Activated CD4-positive, alpha-beta T cell treated with anti-CD3 and anti-CD28 coated beads for 24 hours (primary cell): ENCODE measurements around the gene LYAR.
A peak's percentile ranks its signal among the peaks of the same experiment; 100 is the strongest.
"Not testable (repeated sequence)": the region's sequence is repeated elsewhere in the genome, so short reads cannot be mapped to it uniquely, and the experiment has no call there.

ENCODE experiments used
- DNase-seq, 2 donors: peaks; one replicate each; pipeline ENCODE4 v3.0.0-alpha.2; 2020; ENCODE audit warnings: low read depth in 2 of 2

The LYAR gene

DNA sequence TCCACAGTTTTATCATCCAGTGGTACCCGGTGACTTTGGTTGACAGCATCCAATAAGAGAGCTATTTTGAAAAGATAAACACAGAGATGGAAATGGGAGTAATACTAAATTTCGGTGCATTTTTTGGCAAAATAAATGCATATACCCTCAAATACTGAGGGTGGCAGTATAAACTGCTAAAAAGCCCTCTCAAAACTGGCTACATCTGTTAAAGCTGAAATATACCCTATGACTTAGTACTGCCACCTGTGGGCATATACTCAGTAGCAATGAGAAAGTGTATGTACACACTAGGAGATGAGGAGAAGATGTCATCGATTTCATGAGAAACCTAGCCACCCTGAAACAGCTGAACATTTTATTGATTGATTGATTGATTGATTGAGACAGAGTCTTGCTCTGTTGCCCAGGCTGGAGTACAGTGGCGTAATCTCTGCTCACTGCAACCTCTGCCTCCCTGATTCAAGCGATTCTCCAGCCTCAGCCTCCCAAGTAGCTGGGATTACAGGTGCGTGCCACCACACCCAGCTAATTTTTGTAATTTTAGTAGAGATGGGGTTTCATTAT, 29.7 kb downstream of the LYAR start:
- DNase-seq: no peak

DNA sequence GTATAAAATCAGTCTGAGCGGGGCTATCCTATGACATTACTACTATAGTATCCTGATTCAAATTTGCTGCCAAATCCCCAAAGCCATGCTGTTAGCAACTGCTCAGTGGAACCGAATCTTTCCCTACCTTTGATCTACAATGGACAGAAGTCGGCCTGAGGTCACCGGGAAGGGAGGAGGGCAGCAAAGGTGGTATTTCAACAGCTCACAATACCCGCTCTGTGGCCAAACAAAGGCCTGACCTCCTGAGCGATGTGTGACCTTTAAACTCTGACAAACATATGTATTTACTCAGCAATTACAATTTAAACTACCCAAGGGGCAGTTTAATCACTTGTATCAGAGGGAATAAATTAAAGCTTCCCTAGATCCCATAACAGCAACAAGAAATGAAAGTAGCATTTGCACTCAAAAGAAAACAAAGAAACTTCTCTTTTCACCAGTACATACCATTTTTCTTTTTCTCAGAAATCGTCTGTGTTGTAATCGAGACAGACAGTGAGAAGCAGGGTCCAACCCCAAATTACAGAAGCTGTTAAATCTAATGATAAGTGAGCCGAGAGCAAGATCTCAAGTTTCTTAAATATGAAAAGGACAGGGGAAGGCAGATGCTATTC, 30.4 kb downstream of the LYAR start:
- no peak for DNase-seq

DNA sequence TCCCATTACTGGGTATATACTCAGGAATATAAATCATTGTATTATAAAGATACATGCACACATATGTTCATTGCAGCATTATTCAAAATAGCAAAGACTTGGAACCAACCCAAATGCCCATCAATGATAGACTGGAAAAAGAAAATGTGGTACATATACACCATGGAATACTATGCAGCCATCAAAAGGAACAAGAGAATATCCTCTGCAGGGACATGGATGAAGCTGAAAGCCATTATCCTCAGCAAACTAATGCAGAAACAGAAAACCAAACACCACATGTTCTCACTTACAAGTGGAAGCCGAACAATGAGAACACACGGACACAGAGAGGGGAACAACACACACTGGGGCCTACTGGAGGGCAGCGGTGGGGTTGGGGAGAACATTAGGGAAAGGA, 32.2 kb downstream of the LYAR start:
- DNase-seq: not testable (repeated sequence)

DNA sequence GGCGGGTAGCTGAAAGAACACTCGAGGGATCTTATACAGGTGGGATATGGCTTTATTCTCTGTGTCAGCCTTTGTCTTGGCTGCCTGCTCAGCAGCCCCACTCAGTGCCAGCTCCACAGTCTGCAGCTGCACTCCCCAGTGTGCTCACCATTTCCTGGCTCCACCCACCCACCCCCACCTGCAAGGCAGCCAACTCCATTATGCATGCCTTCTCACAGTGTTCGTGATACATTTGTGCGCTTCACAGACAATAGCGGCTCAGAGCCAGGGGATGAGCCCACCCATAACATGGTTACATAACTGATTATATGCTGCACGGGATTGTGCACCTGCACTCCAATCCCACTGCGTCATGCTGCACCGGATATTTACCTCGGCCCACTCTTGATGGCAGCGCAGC, 33.2 kb downstream of the LYAR start:
- no peak for DNase-seq

DNA sequence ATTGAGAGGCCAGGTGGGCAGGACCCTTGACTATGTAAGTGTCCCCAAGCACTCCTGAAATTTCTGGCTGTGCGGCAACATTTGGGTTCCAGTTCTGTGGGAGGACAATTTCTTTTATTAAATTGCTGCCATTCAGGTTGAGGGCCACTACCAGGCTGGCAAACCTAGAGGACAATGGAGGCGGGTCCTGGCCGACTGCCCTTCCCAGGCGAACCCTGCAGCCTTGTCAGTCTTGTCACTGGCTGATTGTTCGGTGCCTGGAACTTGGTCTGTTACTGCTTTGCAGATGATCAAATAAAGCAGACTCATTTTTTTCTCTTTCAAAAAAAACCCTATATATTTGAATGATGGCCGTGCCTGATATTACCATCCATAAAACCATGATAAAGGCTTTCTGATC, 35.3 kb downstream of the LYAR start:
- DNase-seq: no peak

DNA sequence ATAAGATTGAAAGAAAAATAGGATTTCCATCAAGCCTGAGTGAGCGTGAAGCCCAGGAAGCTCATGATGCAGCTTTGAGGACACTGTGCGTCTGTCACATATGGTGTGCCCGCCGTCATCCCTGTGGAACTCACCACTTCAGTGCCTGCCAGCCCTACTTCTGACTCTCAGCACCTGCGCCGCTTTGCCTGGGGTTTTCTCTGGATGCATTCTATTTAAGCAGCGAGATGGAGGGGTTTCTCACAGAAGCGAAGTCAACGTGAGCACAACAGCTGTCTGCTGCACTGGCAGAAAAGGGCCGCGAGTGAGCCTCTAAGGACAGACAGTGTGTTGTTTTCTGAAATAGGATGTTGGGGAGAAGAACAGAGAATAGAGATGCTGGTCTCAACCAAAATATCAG, 35.8 kb downstream of the LYAR start:
- no peak for DNase-seq

DNA sequence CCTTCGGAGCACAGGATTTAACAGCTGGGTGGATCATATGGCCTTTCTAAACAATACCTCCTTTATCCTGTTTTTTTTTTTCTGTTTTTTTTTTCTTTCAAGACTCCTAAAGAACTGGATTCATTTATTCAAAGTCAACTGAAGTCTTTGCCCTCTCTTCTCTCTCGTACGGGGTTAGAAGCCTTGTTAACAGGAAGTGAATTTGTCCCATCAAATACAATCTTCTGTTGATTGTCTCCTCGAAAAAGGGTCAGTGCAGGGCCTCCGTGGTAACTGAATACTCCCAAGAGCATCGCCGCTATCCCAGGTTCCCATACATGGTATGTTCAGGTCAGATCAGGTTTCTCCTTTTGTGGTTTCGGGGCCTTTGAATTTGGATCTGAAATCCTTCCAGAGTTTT, 40.1 kb downstream of the LYAR start:
- DNase-seq: no peak

DNA sequence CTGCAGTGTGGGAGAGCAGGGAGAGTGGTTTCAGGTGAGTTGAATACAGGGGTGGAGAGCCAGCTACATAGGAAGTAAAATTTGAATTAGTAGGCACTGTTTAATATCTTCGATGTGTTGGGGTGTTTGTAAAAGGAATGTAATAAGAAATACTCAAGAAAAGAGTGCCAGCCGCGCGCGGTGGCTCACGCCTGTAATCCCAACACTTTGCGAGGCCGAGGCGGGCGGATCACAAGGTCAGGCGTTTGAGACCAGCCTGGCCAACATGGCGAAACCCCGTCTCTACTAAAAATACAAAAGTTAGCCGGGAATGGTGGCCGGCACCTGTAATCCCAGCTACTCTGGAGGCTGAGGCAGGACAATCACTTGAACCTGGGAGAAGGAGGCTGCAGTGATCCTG, 40.6 kb downstream of the LYAR start:
- DNase-seq: not testable (repeated sequence)

DNA sequence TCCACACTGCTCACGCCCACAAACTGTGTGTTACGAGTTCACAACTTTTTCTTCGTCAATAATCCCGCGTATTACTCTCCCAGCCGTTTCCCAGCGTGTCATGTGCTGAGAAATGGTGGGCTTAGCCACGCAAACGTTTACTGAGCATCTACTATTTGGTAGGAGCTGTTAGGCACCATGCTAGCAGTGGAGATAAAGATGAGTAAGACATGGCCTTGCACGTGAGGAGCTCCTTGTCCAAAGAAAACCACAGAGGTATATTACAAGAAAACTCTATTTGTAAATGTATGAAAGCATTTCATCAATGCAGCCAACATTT, 41.1 kb downstream of the LYAR start:
- DNase-seq: no peak

DNA sequence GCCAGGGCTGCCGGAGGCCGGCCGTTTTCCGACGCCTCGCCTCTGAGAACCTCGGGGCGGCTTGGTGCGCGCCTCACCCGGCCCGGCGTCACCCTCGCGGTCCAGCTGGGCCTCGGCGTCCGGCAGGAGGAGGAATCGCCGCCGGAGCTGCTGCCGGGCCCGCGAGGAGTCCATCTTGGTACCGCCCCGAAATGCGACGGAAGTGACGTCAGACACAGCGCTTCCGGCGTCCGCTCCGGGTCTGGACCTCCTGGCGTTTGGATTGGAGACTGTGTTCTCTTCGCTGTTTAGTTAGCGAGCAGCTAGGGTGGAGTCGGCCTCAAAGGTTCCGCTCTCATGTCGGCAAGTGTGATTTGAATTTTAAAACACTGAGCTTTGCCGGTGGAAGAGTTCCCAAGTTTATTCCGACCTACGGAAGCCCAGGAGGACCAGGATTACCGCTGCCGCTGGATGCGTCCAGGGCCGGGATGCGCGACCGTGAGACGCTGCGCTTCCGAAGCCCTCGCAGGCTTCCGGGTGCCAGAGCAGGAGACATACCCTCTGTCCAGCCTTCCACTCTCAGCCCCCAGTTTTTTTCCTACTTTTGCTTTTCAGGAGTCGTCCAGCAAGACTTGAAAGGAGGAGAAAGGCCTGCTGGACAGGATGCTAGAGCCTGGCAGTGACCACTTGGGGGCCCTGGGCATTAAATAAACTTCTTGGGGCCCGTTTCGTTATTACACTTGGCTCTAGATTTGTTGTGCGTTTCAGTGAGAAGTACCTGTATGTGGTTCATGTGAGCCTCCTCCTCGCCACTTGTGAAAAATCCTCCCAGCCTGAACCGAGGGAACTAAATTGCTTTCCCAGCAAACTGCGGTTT, 41.7 kb downstream of the LYAR start, which contains the start of gene TMEM128:
Gene TMEM128 (minus strand): TSS at position 195 of the 856 bp plus-strand sequence. CDS start 21 bp downstream, at position 174.
- DNase-seq: peak; percentile 86 to 89

DNA sequence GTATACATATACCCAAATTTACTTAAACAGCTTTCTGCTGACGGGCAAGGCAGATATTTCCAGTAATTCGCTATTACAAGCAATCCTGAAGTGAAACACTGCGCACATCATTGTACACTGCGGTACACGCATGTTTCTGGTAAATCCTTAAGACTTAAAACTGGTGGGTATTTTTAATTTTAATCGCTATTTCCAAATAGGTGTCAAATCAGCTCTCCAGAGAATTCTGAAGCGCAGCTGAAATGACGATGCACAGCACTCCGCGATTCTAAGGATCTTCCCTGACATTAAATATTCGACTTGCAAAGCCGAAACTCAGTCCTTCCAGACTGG, 42.3 kb downstream of the LYAR start:
- peak in 1 of 2 donors; percentile 5 for DNase-seq

DNA sequence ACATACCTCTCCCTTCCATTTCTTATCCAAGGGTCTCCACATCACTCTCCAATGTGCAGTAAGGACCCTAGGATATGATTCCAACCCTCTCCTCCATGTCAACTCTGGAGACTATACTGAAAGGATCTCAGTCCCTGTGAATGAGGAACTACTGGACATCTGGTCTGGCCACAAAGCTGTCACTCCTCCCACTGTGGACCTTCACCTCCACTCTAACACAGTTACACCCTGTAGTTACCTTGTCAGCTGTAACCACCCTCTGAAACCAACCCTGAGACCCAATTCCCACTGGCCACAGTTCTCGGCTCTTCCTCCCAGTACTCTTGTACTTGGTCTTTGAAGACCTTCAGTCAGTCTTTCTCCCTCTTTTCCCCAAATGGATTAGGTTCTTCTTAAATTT, 44.8 kb downstream of the LYAR start:
- no peak for DNase-seq

DNA sequence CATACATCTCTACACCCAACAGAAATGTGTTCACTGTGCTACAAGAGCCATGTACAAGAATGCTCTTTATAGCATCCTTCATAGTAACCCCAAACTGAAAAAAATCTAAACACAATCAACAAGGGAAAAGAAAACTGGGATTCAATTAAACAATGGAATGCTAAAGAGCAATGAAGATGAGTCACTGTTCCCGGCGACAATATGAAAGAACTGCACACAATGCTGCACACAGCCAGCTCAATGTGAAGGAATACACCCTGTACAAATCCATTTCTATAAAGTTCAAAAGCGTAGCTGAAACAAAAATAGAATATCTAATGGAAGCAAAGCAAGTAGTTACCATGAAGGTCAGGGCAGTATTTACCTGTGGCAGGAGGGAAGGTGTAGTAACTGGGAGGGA, 50.4 kb downstream of the LYAR start:
- not testable (repeated sequence) for DNase-seq

DNA sequence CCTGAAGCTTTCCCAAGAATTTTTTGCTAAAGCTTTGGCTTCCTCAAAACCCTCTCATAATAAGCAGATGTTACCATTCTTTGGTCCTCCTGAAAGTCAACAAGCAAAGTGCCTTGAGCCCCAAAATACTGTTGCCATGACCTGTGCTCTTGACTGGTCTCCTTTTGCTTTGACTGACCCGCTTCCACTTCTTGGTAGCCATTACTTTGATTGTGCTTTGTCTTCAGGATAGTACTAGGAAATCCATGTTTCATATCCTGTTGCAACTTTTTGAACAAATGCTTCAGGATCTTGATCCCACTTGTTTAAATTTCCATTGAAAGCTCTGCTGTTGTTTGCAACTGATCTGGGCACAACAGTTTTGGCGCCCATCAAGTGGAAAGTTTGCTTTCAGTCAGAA, 56.3 kb downstream of the LYAR start:
- no peak for DNase-seq

DNA sequence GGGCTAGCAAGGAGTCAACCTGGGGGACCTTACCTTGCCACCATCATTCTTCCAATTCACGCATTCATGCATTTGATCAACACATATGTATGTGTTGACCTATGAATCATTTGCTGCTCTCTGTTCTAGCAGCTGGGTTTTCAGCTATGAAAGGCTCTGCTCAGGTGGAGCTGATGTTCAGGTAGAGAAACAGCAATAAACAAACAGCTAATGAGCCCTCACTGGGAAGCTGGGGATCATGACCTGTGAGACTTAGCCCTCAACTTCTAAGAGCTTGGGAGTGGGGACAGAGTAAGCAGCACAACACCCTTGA, 61.6 kb downstream of the LYAR start:
- DNase-seq: no peak

DNA sequence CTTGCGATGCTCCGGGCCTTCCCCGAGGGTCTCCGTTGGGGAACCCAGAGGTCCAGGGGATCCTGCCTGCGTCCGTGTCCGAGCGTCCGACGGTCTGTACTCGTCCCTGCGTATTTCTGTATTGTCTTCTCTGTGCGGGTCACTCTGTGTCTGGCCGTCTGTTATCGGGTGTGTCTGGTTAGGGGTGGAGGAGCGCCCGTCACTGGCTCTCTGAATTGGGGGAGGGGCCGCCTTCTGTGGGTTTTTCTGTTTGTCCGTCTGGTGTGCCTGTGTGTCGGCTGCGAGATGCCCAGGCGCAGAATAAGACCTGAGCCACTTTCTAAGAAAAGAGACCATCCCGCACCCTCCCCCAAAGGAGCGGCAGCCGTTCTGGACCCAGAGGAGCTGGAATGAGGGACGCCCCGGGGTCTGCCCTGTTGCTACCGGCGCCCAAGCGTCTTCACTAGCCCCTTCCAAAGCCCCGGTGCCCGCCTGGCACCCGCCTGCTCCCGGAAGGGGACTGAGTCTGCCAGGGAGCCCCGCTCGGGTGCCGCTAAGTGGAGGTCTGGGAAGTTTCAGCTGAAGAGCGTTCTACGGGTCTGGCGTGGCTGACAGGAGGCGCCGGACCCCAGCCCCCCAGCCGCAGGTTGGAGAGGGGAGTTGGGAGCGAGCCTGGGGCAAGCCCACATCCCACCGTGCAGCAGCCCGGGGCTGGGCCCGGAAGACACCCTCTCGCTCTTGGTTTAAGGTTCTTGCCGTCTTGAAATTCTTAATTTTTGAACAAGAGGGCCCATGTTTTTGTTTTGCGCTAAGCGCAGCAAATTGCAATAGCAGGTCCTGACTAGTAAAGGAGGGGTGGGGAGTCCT, 62.2 kb downstream of the LYAR start:
- no peak for DNase-seq

DNA sequence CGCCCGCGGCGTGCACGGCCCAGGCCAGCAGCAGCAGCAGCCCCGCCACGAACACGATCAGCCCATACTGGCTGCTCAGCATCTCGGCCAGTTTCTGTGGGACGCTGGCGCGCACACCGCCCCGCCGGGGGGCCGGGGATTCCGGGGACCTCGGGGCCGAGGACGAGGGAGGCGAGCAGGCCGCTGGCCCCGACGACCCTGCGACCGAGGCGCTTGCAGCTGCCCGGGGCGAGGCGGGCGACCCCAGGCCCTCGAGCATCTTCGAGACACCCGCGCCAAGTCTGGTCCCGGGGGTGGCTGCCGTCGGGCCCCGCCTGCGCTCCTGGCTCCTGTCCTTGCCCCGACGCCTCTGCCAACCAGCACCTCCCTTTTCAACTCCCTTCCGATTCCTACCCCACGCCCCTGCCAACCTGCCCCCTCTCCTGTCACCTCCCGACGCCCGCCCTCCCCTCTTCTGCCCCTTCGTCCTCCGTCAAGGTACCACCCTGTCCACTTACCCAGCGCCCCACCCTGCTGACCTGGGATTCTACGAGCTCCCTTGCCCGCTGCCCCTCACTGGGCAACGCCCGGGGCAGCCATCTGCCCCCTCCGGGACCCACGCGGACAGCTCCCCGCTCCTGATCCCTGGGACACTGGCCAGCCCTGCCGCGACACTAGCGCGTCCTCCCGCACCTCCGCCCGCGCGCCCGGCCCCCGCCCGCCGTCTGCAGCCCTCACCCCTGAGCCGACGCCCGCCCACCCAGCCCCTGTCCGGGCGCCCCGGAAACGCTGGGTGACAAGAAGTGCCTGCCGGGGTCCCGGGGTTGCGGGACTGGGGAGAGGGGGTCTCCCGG, 63.1 kb downstream of the LYAR start, which contains the start of gene OTOP1:
Gene OTOP1 (minus strand): TSS at position 324 of the 833 bp plus-strand sequence. CDS start 65 bp downstream, at position 259.
- DNase-seq: no peak

DNA sequence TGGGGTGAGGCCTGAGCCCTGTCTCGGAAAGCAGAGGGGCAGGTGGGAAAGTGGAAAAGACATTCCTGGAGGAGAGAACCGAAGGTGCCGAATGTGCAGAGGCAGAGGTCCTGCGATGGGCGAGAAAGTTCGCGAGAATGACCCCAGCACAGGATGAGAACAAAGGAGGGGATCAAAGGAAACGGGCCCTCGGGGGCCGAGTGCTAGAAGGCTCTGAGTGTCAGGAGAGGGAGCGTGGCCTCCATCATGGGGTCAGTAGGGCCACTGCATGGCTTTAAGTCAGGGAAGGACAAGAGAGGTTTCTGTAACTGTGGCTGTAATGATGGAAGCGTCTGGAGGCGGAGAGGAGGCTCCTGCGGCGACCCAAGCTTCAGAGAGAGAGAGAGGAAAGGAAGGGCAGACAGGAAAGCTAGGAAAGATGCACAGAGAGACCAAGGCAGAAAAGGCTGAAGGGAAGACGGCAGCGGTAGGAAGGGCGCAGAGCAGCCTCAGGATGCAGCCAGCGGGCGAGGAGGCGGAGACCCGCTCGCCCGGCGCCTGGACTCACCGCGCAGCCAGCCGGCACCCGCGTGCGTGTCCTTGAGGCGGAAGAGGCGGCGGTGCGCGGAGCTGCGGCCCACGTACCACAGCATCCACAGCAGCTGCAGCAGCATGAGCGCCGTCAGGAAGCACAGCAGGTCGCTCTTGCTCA, 63.9 kb downstream of the LYAR start:
- no peak for DNase-seq
